Endothelial cell of umbilical vein (primary cell): ENCODE data around the gene PEAR1. TPM values are rescaled to one million over a fixed set of nuclear protein-coding genes. Genes with fewer than 3 reads are reported as not detected.
A peak's percentile ranks its signal among the peaks of the same experiment; 100 is the strongest.

ENCODE experiments used
- BruUV-seq: library from RNA; stranded (reverse); fragments of 400-500 nt; replicated peaks from 2 replicates; lab custom pipeline; 2021; lab: Mats Ljungman, UMichigan
- CTCF ChIA-PET: fragments of 300-600, 350-600 bp; sonication (Branson Sonifier 250); formaldehyde crosslinking; loops from one replicate; lab custom pipeline; 2021; ENCODE audit warnings: antibody characterized with exemption, inconsistent platforms; lab: Charles Lee
- POLR2A ChIA-PET: fragments of 300-600, 350-600 bp; sonication (Branson Sonifier 250); formaldehyde crosslinking; loops from one replicate; lab custom pipeline; 2021; ENCODE audit warnings: antibody characterized with exemption, inconsistent platforms; lab: Charles Lee
- DNase-seq: peaks from one replicate; pipeline ENCODE4 v3.0.0-alpha.2; 2011; ENCODE audit warnings: low read depth, low spot score
- FAIRE-seq: peaks from 2 replicates; lab custom pipeline; 2011; peaks lifted over from hg19 to GRCh38; lab: Jason Lieb, UNC
- H2AFZ ChIP-seq: 2 replicates; pipeline ENCODE4 v1.6.0; 2012; ENCODE audit warnings: low read depth, low read length, control low read depth, inconsistent platforms
- H3K27ac ChIP-seq: 2 replicates; pipeline ENCODE4 v1.5.1; 2011; ENCODE audit warnings: low read depth, mild to moderate bottlenecking, control low read depth, low read length, moderate library complexity; ENCODE audit not compliant: insufficient read depth
- H3K27me3 ChIP-seq, 2 experiments: 2 replicates each; pipeline versions ENCODE4 v1.6.0 to v1.6.1; 2011; ENCODE audit warnings: low read length in 2 of 2, mixed read lengths in 1 of 2; ENCODE audit not compliant: control insufficient read depth in 2 of 2, insufficient read depth in 2 of 2
- H3K36me3 ChIP-seq, 2 experiments: 2 replicates in 1 of 2; 3 replicates in 1 of 2; pipeline ENCODE4 v1.5.1; 2011; ENCODE audit warnings: low read length in 2 of 2, mild to moderate bottlenecking in 1 of 2, moderate library complexity in 1 of 2; ENCODE audit not compliant: control insufficient read depth in 2 of 2, insufficient read depth in 2 of 2; ENCODE audit errors: extremely low read depth in 1 of 2
- H3K4me1 ChIP-seq: 3 replicates; pipeline ENCODE4 v1.5.1; 2011; ENCODE audit warnings: mild to moderate bottlenecking, low read length; ENCODE audit not compliant: control insufficient read depth, insufficient read depth; ENCODE audit errors: extremely low read depth
- H3K4me2 ChIP-seq: 2 replicates; pipeline ENCODE4 v1.6.1; 2011; ENCODE audit warnings: low read length, control low read depth, mixed read lengths; ENCODE audit not compliant: insufficient read depth
- H3K4me3 ChIP-seq, 3 experiments: fragments of 200-600 bp in 1 of 3; sonication (generic), shearing (Covaris generic) in 1 of 3; replicated peaks in 1 of 3; 2 replicates each; pipeline ENCODE4 v1.5.1; 2011 to 2016; ENCODE audit warnings: control low read depth in 3 of 3, low read length in 3 of 3, mild to moderate bottlenecking in 2 of 3, inconsistent platforms in 1 of 3, low read depth in 1 of 3, moderate library complexity in 1 of 3; ENCODE audit not compliant: insufficient read depth in 1 of 3
- H3K79me2 ChIP-seq: 2 replicates; pipeline ENCODE4 v1.6.0; 2012; ENCODE audit warnings: low read length, inconsistent platforms; ENCODE audit not compliant: control insufficient read depth, insufficient read depth
- H3K9ac ChIP-seq: replicated peaks from 2 replicates; pipeline ENCODE3; 2011; ENCODE audit warnings: low read length, control low read depth; ENCODE audit not compliant: insufficient read depth; ENCODE audit errors: extremely low read depth
- H3K9me1 ChIP-seq: replicated peaks from 3 replicates; pipeline ENCODE4 v1.6.0; 2011; ENCODE audit warnings: mild to moderate bottlenecking, low read length; ENCODE audit not compliant: control insufficient read depth, insufficient read depth; ENCODE audit errors: extremely low read depth
- H3K9me3 ChIP-seq: replicated peaks from 2 replicates; pipeline ENCODE4 v1.5.1; 2012; ENCODE audit warnings: low read length, inconsistent platforms; ENCODE audit not compliant: control insufficient read depth, insufficient read depth
- H4K20me1 ChIP-seq: replicated peaks from 2 replicates; pipeline ENCODE3; 2011; ENCODE audit warnings: mild to moderate bottlenecking, low read length; ENCODE audit not compliant: control insufficient read depth, insufficient read depth; ENCODE audit errors: extremely low read depth
- CTCF ChIP-seq, 2 donors: IDR thresholded peaks; 1 replicate in 1 of 2; 2 replicates in 1 of 2; pipeline ENCODE4 v1.5.1; 2011; ENCODE audit warnings: low read length in 2 of 2, mild to moderate bottlenecking in 2 of 2, moderate library complexity in 2 of 2, control low read depth in 1 of 2, inconsistent platforms in 1 of 2, low read depth in 1 of 2; ENCODE audit not compliant: insufficient read depth in 1 of 2; ENCODE audit errors: extremely low read depth in 1 of 2
- FOS ChIP-seq: IDR thresholded peaks from 2 replicates; pipeline ENCODE4 v1.6.1; 2011; ENCODE audit warnings: mild to moderate bottlenecking, low read length, moderate library complexity, borderline replicate concordance; ENCODE audit not compliant: insufficient read depth
- JUN ChIP-seq: IDR thresholded peaks from 2 replicates; pipeline ENCODE4 v1.6.1; 2011; ENCODE audit warnings: borderline replicate concordance, low read depth; ENCODE audit not compliant: insufficient read length, insufficient read depth
- MAX ChIP-seq: IDR thresholded peaks from 2 replicates; pipeline ENCODE4 v1.6.1; 2011; ENCODE audit not compliant: insufficient read depth, insufficient read length
- MYC ChIP-seq: IDR thresholded peaks from one replicate; pipeline ENCODE4 v1.6.1; 2011; ENCODE audit warnings: mild to moderate bottlenecking, low read depth, low read length
- POLR2A ChIP-seq: IDR thresholded peaks from 2 replicates; pipeline ENCODE4 v1.6.1; 2012; ENCODE audit warnings: low read depth, mild to moderate bottlenecking, control low read depth, low read length
- dilution Hi-C: fragments of 300-500 bp; cut with MboI; formaldehyde crosslinking; loops from one replicate; pipeline ENCODE4 v1.15.0; 2019; ENCODE audit warnings: low sequenced_read_pairs; ENCODE audit not compliant: extremely low pct_ligation_motif_present
- intact Hi-C: fragments of 100-400 bp; cut with micrococcal nuclease; formaldehyde crosslinking; loops from one replicate; pipeline ENCODE4 v1.10.0; 2022
- polyA plus RNA-seq, 4 experiments: library from polyadenylated mRNA; depleted of rRNA in 3 of 4; stranded (reverse) in 3 of 4; unstranded in 1 of 4; fragments of >200 nt; gene quantifications; 2 replicates each; pipeline versions ENCODE4 v1.2.1 to v1.2.3, GENCODE V29; 2011 to 2012; ENCODE audit warnings: missing spikeins in 1 of 4
- total RNA-seq: library from RNA; stranded (reverse); gene quantifications from 2 replicates; pipeline ENCODE4 v1.2.3, GENCODE V29; 2021

Gene PEAR1
- total and polyA plus RNA-seq, 2 donors (not counting 3 experiments of a cell fraction or from before 2014, with no cell fraction given), result 90.7 to 106 TPM

GRCh38 chr1:156895927-156896326 lies 2.4 kb downstream of the PEAR1 start:
- POLR2A ChIA-PET, result no interaction called here
- peak; percentile 21 for FAIRE-seq
- Histone ChIP-seq H2AFZ (no peak overlapping the region), H3K27me3 (no peaks in the 10 kb centered on the region), H3K4me1 (peaks cover 63% of the 10 kb centered on the region), H3K79me2 (peaks cover 71% of the 10 kb centered on the region), H3K9me3 (no peaks in the 10 kb centered on the region), H3K9me1 (no peaks in the 10 kb centered on the region), H3K36me3 (no peaks in the 10 kb centered on the region), H4K20me1 (no peaks in the 10 kb centered on the region), H3K9ac (peak overlapping the region; percentile 84), H3K4me2 (peak overlapping the region; percentile 96), H3K27ac (peak overlapping the region; percentile 95), H3K4me3 (peak overlapping the region in 1 of 3 experiments; percentile 92)
- BruUV-seq, result no TSS peak
- CTCF ChIA-PET, result interaction anchor here (1.9 to 8.0 kb wide), 2 partner anchors 29 to 206 kb away, joined by 6 to 312 read pairs; partner anchors contain the start of gene LRRC71
- dilution Hi-C loops, result no loop called here
- TF ChIP-seq FOS (no peak), JUN (no peak), MAX (no peak), CTCF (IDR thresholded peaks at IDR 0.05; ENCODE audit: extremely low read depth in 1 of 2, insufficient read depth in 1 of 2, low read depth in 1 of 2, low read length in 2 of 2) (no peak), MYC (no peak), POLR2A (no peak)
- intact Hi-C loops, result loop anchor here (2.0 to 10.0 kb wide), 2 partner anchors 235 to 391 kb away; partner anchors contain the start of gene MEF2D
- no peak for DNase-seq
